Dendritic cell treated with granulocyte-macrophage colony-stimulating factor and Interleukin-4, amounts not matched to agents 40 ng/mL and 50 ng/mL, for 4 days (primary cell): Measurements from ENCODE around the gene CEP120.
"Not testable (repeated sequence)": the region's sequence is repeated elsewhere in the genome, so short reads cannot be mapped to it uniquely, and the experiment has no call there.

Experiments used
- H3K27ac Mint-ChIP-seq: one replicate; pipeline ENCODE4 v1.8.0; 2022; ENCODE audit warnings: mild to moderate bottlenecking, mixed read lengths
- H3K27me3 Mint-ChIP-seq: one replicate; pipeline ENCODE4 v1.8.0; 2022; ENCODE audit warnings: mild to moderate bottlenecking, mixed read lengths
- H3K36me3 Mint-ChIP-seq: one replicate; pipeline ENCODE4 v1.8.0; 2022; ENCODE audit warnings: low read depth, mixed read lengths
- H3K4me1 Mint-ChIP-seq: one replicate; pipeline ENCODE4 v1.8.0; 2022; ENCODE audit warnings: low read depth, mixed read lengths
- H3K4me3 Mint-ChIP-seq: one replicate; pipeline ENCODE4 v1.8.0; 2022; ENCODE audit warnings: mild to moderate bottlenecking, moderate library complexity, mixed read lengths
- H3K9me3 Mint-ChIP-seq: one replicate; pipeline ENCODE4 v1.8.0; 2022; ENCODE audit warnings: mixed read lengths
- intact Hi-C: fragments of 100-400 bp; cut with micrococcal nuclease; formaldehyde crosslinking; loops from one replicate; pipeline ENCODE4 v1.15.0; 2022

The CEP120 gene

DNA sequence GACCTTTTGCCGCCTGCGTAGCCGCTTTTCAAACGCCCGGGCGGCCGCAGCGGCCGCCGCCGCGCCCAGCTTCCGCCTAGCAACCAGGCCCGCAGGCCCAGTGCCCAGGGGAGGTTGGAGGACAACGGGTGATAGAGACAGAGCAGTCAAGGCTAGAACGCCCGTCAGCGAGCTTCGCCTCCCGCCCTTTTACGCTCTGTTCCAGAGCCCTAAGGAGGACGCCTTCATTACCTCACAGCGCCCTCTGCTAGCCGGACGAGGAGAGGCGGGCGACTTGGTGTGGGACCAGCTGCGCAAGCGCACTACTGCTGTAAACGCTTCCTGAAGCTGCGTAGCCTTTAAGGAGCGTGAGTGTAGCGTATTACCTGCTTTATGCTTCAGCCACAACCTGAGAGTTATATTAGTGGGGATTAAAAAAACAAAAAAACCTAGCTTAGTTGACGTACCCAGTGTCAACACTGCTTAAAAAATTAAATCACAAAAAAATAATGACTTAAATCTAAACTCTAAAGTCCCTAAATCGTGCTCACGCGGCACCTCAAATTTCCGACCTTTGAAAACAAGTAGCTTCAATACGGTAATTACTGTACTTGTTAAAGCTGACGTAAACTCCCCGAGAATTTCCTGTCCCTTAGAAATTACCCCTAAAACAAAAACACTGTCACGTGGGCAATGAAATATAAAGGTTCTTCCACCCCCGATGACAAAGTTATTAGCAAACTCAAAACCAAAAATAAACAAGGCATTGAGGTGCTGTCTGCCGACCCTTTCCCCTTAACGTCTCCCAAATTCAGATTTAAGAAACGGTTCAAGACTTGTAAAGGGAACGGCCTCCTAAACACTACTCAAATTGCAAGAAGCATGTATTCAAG lies at the start of gene CEP120:
Gene CEP120 (minus strand): TSS at position 126 of the 872 bp plus-strand sequence. CDS start 405 bp downstream, outside the sequence.
- H3K36me3 Mint-ChIP-seq = peaks cover 1% of the 10 kb centered on the region
- intact Hi-C loops = loop anchor here (1.0 to 5.0 kb wide), 2 partner anchors 89 to 189 kb away; partner anchors contain the start of gene CSNK1G3
- peaks cover 18% of the 10 kb centered on the region for H3K4me1 Mint-ChIP-seq
- H3K27me3 Mint-ChIP-seq = no peaks in the 10 kb centered on the region
- no peak within 1 kb of the TSS for H3K4me3 Mint-ChIP-seq
- no peaks in the 10 kb centered on the region for H3K9me3 Mint-ChIP-seq
- no peak within 1 kb of the TSS for H3K27ac Mint-ChIP-seq

DNA sequence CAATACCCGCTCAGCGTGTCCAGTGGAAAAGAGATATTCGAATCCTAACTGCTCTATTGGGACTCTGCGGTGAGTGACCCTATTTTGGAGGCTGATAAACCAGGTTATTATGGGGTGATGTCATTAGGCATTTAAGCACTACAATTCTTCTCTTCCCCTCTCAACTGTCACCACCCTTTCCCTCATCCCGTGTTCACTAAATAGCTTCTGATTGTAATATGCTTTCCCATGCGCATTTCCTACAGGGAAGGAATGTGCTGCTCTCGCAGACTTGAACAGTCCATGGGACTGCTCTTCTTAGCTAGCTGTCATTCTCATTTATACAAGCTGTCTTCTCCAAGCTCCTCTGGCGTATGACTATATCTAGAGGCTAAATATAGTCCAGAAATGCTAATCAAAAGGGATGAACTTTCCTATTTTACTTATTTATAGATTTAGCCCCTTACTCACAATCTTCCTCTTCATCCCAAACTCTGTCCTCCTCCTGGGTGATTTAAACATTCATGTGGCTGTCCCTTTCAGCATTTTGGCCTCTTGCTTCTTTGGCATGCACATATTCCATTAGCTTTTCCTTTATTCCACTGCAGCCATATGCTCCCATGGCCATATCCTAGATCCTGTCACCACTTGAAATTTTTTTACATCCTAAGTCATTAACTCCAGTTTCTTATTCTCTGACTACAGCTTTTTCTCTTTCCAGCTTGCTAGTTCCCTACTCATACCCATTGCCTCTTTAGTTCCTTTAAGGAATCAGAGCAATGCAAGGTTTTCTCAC lies 49.1 kb upstream of the CEP120 start:
- intact Hi-C loops = no loop called here
- no peaks in the 10 kb centered on the region for H3K4me1 Mint-ChIP-seq
- H3K36me3 Mint-ChIP-seq = no peaks in the 10 kb centered on the region
- peaks cover 7% of the 10 kb centered on the region for H3K27me3 Mint-ChIP-seq
- no peak overlapping the region for H3K4me3 Mint-ChIP-seq
- peaks cover 22% of the 10 kb centered on the region for H3K9me3 Mint-ChIP-seq
- no peak overlapping the region for H3K27ac Mint-ChIP-seq

DNA sequence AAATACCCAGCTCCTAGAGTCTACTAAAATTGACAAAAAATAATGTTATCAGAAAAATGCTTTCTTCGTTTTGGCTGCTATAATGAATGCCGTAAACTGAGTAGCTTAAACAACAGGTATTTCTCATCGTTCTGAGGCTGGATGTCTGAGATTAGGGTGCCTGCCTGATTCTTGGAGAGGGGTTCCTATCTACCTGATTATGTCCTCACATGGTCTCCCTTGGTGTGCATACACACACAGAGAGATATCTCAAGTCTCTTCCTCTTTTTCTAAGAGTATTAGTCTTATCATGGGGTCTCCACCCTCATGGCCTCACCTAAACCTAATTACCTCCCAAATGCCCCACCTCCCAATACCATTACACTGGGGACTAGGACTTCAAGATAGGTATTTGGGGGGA lies 48.2 kb upstream of the CEP120 start:
- intact Hi-C loops = no loop called here
- no peak overlapping the region for H3K27ac Mint-ChIP-seq
- no peak overlapping the region for H3K4me3 Mint-ChIP-seq
- H3K27me3 Mint-ChIP-seq = peaks cover 8% of the 10 kb centered on the region
- H3K4me1 Mint-ChIP-seq = peaks cover 1% of the 10 kb centered on the region
- H3K36me3 Mint-ChIP-seq = no peaks in the 10 kb centered on the region
- peaks cover 29% of the 10 kb centered on the region for H3K9me3 Mint-ChIP-seq

DNA sequence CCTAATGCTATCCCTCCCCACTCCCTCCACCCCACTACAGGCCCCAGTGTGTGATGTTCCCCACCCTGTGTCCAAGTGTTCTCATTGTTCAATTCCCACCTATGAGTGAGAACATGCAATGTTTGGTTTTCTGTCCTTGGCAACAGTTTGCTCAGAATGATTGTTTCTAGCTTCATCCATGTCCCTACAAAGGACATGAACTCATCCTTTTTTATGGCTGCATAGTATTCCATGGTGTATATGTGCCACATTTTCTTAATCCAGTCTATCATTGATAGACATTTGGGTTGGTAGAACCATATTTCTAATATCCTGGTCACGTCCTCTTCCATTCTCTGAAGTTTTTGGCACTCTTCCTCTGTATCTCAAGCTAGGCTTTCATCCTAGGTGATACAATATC lies 43.6 kb upstream of the CEP120 start:
- H3K9me3 Mint-ChIP-seq = peaks cover 29% of the 10 kb centered on the region
- H3K27me3 Mint-ChIP-seq, intact Hi-C loops, H3K36me3 Mint-ChIP-seq, H3K4me1 Mint-ChIP-seq, H3K4me3 Mint-ChIP-seq, H3K27ac Mint-ChIP-seq: not testable (repeated sequence)

DNA sequence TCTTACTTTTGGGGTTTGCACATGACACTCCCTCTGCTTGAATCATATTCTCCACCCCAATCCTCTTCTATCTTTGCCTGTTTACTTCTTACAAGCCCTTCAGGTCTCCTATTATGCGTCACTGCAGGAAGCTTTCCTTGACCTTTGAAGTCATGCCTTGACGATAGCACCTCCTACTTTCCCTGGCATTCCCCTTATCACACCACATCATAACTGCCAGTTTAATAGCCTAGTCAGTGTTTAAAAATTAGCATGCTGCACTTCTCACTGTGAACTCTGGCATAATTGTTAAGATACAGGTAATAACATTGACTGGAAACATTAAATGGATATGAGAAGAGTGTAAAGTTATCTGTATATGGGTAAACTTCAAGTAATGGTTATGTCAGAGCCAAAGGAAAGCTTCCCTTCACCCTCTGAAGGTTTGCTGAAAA lies 37.1 kb upstream of the CEP120 start:
- no peaks in the 10 kb centered on the region for H3K36me3 Mint-ChIP-seq
- H3K4me3 Mint-ChIP-seq = no peak overlapping the region
- H3K27ac Mint-ChIP-seq = no peak overlapping the region
- intact Hi-C loops = no loop called here
- H3K27me3 Mint-ChIP-seq = peaks cover 3% of the 10 kb centered on the region
- peaks cover 10% of the 10 kb centered on the region for H3K4me1 Mint-ChIP-seq
- H3K9me3 Mint-ChIP-seq = no peaks in the 10 kb centered on the region

DNA sequence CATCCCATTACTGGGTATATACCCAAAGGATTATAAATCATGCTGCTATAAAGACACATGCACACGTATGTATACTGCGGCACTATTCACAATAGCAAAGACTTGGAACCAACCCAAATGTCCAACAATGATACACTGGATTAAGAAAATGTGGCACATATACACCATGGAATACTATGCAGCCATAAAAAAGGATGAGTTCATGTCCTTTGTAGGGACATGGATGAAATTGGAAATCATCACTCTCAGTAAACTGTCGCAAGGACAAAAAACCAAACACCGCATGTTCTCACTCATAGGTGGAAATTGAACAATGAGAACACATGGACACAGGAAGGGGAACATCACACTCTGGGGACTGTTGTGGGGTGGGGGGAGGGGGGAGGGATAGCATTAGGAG lies 35.8 kb upstream of the CEP120 start:
- H3K36me3 Mint-ChIP-seq, intact Hi-C loops, H3K4me3 Mint-ChIP-seq, H3K27me3 Mint-ChIP-seq, H3K27ac Mint-ChIP-seq, H3K9me3 Mint-ChIP-seq, H3K4me1 Mint-ChIP-seq: not testable (repeated sequence)

DNA sequence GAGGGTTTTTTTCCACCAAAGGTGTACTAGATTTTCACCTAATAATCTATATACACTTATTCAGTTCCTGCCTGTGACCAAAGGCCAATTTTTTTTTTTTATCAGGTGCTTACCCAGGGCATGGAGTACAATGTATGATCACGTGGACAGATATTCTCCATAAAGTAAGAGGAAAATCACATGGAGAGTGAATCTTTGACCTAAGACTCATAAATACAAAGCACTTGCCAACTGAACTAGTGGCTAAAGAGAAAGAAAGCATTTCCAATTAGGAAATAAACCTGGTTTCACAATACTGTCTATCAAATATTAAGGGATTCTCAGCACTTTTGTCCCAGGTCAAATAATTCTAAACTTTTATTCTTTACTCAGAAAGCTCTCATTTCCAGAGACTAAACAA lies 33.0 kb upstream of the CEP120 start:
- intact Hi-C loops = no loop called here
- no peak overlapping the region for H3K27ac Mint-ChIP-seq
- H3K36me3 Mint-ChIP-seq = no peaks in the 10 kb centered on the region
- H3K4me3 Mint-ChIP-seq = no peak overlapping the region
- no peaks in the 10 kb centered on the region for H3K9me3 Mint-ChIP-seq
- peaks cover 19% of the 10 kb centered on the region for H3K4me1 Mint-ChIP-seq
- H3K27me3 Mint-ChIP-seq = no peaks in the 10 kb centered on the region

DNA sequence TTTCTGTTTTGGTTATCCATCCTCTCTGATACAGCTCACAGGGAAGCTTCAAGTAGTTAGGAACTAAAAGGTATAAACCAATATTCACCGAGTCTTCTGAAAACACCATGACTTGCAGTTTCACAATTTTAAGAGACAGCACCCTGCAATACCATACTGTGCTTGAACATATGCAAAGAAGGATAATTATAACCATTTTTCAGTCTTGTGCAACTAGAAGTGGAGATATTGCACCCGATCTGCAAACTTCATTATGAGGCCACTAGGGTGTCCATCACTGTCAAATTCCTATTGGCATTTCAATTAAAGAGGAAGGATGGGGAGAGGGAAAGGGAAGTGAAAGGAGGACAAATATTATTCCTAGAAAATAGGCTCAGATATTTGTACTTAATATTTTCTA lies 32.4 kb upstream of the CEP120 start:
- Mint-ChIP-seq H3K27me3 (no peaks in the 10 kb centered on the region), H3K36me3 (no peaks in the 10 kb centered on the region), H3K4me1 (peaks cover 19% of the 10 kb centered on the region), H3K9me3 (no peaks in the 10 kb centered on the region), H3K27ac (no peak overlapping the region), H3K4me3 (no peak overlapping the region)
- intact Hi-C loops = no loop called here

DNA sequence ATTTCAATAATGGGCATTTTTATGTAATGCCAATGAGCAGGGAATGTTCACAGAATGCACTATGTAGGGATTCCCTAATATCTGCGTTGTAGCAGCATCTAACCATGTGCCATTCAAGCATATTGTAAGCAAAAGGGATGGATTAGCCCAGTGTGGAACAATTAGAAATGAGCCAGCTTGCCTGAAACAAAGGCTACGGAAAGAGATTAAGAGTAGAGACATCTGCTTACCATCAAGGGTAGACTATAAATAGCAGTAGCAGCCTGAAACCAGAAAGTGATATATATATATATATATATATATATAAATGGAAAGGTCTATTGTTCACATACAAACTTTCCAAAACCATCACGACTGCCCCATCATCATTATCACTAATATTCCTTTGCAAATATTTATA lies 31.9 kb upstream of the CEP120 start:
- H3K27me3 Mint-ChIP-seq = no peaks in the 10 kb centered on the region
- no peak overlapping the region for H3K4me3 Mint-ChIP-seq
- intact Hi-C loops = no loop called here
- peaks cover 21% of the 10 kb centered on the region for H3K4me1 Mint-ChIP-seq
- no peak overlapping the region for H3K27ac Mint-ChIP-seq
- H3K36me3 Mint-ChIP-seq = no peaks in the 10 kb centered on the region
- H3K9me3 Mint-ChIP-seq = no peaks in the 10 kb centered on the region

DNA sequence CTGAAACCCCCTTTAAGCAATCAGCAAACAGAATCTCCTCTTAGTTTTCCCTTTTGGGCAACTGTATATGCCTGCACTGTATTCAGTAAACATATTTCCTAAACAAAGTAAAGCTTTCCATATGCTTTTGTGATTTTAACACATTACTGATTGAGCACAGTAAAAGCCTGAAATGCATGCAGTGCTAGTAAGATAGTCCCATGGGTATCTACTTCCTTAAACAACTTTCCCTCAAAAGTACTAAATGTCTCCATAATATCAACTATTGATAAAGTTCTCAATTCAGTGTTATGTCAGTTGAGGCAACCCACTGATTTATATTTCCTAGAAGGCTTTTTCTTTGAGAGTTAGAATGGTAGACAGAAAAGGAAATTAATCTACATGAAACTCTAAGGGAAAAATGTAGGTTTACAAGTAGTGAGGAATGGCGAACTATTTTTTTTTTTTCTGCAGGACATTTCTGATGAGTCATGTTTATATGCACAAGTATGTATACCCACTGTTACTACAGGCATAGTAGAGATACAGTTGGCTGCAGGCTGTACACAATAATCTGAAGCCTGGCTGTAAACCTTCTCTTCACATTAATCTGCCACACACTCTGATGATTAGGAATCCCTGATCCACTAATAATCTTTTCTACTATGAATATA lies 31.2 kb upstream of the CEP120 start:
- H3K4me3 Mint-ChIP-seq = no peak overlapping the region
- intact Hi-C loops = no loop called here
- no peaks in the 10 kb centered on the region for H3K9me3 Mint-ChIP-seq
- no peaks in the 10 kb centered on the region for H3K36me3 Mint-ChIP-seq
- H3K27me3 Mint-ChIP-seq = no peaks in the 10 kb centered on the region
- H3K4me1 Mint-ChIP-seq = peaks cover 24% of the 10 kb centered on the region
- no peak overlapping the region for H3K27ac Mint-ChIP-seq

DNA sequence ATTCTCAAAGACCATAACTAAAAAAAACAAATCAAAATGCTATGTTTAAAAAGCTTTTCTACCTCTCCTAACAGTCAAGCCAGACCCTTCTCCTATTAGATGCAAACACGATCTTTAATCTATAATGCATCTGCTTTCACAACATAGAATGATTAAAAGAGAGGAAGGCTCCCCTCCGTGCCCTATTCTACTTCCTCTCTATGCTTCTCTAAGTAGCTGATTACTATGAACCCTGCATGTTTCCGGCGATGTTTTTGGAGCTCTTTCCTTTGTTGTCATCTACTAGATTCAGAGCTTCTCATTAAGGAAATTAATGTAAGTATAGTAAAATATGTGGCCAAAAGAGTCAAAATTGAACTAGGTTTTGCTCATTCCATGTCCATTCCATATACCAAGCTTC lies 29.2 kb upstream of the CEP120 start:
- intact Hi-C loops = no loop called here
- Mint-ChIP-seq H3K36me3 (no peaks in the 10 kb centered on the region), H3K9me3 (no peaks in the 10 kb centered on the region), H3K27me3 (no peaks in the 10 kb centered on the region), H3K4me1 (peaks cover 24% of the 10 kb centered on the region), H3K4me3 (no peak overlapping the region), H3K27ac (no peak overlapping the region)

DNA sequence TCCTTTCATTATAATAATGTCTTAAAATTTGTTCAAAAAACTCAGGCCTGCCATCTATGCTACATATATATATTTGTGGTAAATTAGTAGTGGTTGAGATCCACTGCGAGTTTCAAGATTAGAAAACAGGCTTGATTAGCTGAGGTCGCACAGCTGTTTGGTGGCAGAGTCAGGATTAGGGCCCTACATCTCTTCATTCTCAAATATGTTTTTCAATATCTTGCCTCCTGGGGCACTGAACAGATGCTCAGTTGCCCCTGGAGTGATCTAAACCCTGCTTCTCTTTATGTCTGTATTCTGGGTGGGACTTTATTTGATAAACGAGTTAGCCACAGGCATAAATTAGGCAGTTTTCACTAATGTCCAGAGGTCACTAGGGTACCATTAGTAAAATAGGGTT lies 27.8 kb upstream of the CEP120 start:
- no peaks in the 10 kb centered on the region for H3K27me3 Mint-ChIP-seq
- H3K4me3 Mint-ChIP-seq = no peak overlapping the region
- peaks cover 20% of the 10 kb centered on the region for H3K4me1 Mint-ChIP-seq
- intact Hi-C loops = no loop called here
- no peaks in the 10 kb centered on the region for H3K36me3 Mint-ChIP-seq
- no peak overlapping the region for H3K27ac Mint-ChIP-seq
- no peaks in the 10 kb centered on the region for H3K9me3 Mint-ChIP-seq

DNA sequence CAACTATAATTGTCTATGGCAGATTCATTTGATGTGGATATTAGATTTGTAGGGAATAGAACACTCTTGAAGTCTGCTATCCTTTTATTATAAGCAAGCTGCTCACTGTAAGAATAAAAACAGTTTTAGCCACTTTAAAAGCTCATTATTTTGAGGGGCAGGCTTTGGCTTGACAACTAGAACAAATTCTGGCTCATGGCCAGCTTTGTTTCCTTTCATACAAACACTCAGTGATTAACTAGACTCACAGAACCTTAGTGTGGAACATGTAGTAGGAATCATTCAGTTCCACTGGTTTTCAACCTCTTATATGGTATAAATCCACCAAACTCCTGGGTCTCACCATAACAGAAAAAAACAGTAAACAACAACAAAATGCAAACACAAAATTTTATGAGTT lies 27.4 kb upstream of the CEP120 start:
- Mint-ChIP-seq H3K27ac (no peak overlapping the region), H3K4me1 (peaks cover 16% of the 10 kb centered on the region), H3K27me3 (no peaks in the 10 kb centered on the region), H3K36me3 (no peaks in the 10 kb centered on the region), H3K4me3 (no peak overlapping the region), H3K9me3 (no peaks in the 10 kb centered on the region)
- intact Hi-C loops = no loop called here

DNA sequence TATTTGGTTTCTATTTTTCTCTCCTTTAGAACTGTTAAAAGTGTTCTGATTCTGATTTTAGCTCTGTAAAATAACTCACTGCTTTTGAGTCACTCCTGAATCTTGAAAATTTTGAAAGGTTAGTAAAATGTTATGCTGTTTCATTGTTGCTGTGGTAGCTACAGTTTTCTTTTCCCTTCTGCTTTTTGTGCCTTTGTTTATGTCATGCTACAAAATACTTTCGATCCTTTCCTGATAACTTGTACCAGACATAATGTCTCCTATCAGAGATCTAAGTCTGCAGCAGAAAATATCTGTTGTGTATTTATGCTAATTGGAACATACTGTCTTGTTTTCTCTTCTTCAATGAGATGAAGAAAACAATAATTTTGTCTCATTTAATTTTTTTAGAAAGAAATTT lies 26.9 kb upstream of the CEP120 start:
- Mint-ChIP-seq H3K36me3 (no peaks in the 10 kb centered on the region), H3K4me3 (no peak overlapping the region), H3K27me3 (no peaks in the 10 kb centered on the region), H3K4me1 (peaks cover 14% of the 10 kb centered on the region), H3K27ac (no peak overlapping the region), H3K9me3 (no peaks in the 10 kb centered on the region)
- intact Hi-C loops = no loop called here
